ENCODE measurements around the gene ARID2.
A peak's percentile ranks its signal among the peaks of the same experiment; 100 is the strongest.

ARID2 gene

GRCh38 chr12:45878630-45879255 lies 149.2 kb downstream of the ARID2 start:
- peak; percentile 50 for DNase-seq

- DNase-seq: no peak
Observed at GRCh38 chr12:45879363-45879895, 149.9 kb downstream of the ARID2 start.

GRCh38 chr12:45880533-45880932 lies 151.0 kb downstream of the ARID2 start:
- DNase-seq: no peak

- no peak for DNase-seq
Observed at GRCh38 chr12:45883187-45883586, 153.7 kb downstream of the ARID2 start.

- DNase-seq: no peak
Observed at GRCh38 chr12:45886685-45887084, 157.2 kb downstream of the ARID2 start.

- no peak for DNase-seq
Observed at GRCh38 chr12:45887544-45887943, 158.0 kb downstream of the ARID2 start.

- no peak for DNase-seq
Observed at GRCh38 chr12:45890276-45890675, 160.8 kb downstream of the ARID2 start.

GRCh38 chr12:45893240-45893639 lies 163.7 kb downstream of the ARID2 start:
- DNase-seq: no peak

GRCh38 chr12:45895961-45896360 lies 166.5 kb downstream of the ARID2 start:
- DNase-seq: no peak

GRCh38 chr12:45898094-45898493 lies 168.6 kb downstream of the ARID2 start:
- no peak for DNase-seq

- no peak for DNase-seq
Observed at GRCh38 chr12:45907955-45908354, 178.4 kb downstream of the ARID2 start.

GRCh38 chr12:45909041-45909713 lies 179.7 kb downstream of the ARID2 start:
- DNase-seq: no peak

GRCh38 chr12:45912774-45913173 lies 183.3 kb downstream of the ARID2 start:
- no peak for DNase-seq

GRCh38 chr12:45913631-45914030 lies 184.1 kb downstream of the ARID2 start:
- DNase-seq: no peak

- DNase-seq: no peak
Observed at GRCh38 chr12:45914090-45914489, 184.6 kb downstream of the ARID2 start.

GRCh38 chr12:45915405-45915804 lies 185.9 kb downstream of the ARID2 start:
- DNase-seq: no peak

GRCh38 chr12:45918818-45919217 lies 189.3 kb downstream of the ARID2 start:
- no peak for DNase-seq

- DNase-seq: no peak
Observed at GRCh38 chr12:45928309-45928708, 198.8 kb downstream of the ARID2 start.

GRCh38 chr12:45930369-45930768 lies 200.9 kb downstream of the ARID2 start:
- no peak for DNase-seq

GRCh38 chr12:45933504-45933903 lies 204.0 kb downstream of the ARID2 start:
- DNase-seq: no peak

- DNase-seq: no peak
Observed at GRCh38 chr12:45934956-45935355, 205.4 kb downstream of the ARID2 start.

GRCh38 chr12:45938566-45938965 lies 209.1 kb downstream of the ARID2 start:
- DNase-seq: no peak

GRCh38 chr12:45939759-45940158 lies 210.3 kb downstream of the ARID2 start:
- no peak for DNase-seq

GRCh38 chr12:45944771-45945170 lies 215.3 kb downstream of the ARID2 start:
- DNase-seq: no peak

GRCh38 chr12:45946435-45946834 lies 216.9 kb downstream of the ARID2 start:
- DNase-seq: no peak

Measured in CD4-positive, alpha-beta T cell treated with Interleukin-10 for 1 hour (primary cell).